Measurements from ENCODE around the gene MLNR. TPM values are rescaled to one million over a fixed set of nuclear protein-coding genes. Genes with fewer than 3 reads are reported as not detected.

Gene MLNR
- polyA plus RNA-seq, 1 of the 3 experiments (the other 2 are of a cell fraction): not detected

GRCh38 chr13:49238621-49239020 lies 18.5 kb downstream of the MLNR start (continued):
- TF ChIP-seq, protein P1, sequence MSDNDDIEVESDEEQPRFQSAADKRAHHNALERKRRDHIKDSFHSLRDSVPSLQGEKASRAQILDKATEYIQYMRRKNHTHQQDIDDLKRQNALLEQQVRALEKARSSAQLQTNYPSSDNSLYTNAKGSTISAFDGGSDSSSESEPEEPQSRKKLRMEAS (IDR thresholded peaks at IDR 0.05; ENCODE audit: low read depth): no peak
- TF ChIP-seq IRF3 (IDR thresholded peaks at IDR 0.05; ENCODE audit: low read depth, low read length) (no peak), GATA2 (CRISPR knock-in tag; IDR thresholded peaks at IDR 0.05) (no peak), MXI1 (IDR thresholded peaks at IDR 0.05; ENCODE audit: low read depth, low read length) (no peak), EZH2phosphoT487 (IDR thresholded peaks at IDR 0.05; ENCODE audit: borderline replicate concordance, low read depth) (no peak)

- Histone ChIP-seq H3K79me2 (ENCODE audit: insufficient read depth) (no peaks in the 10 kb centered on the region), H3K4me1 (ENCODE audit: control insufficient read depth in 1 of 2, insufficient read depth in 2 of 2, low read depth in 1 of 2, low read length in 1 of 2) (no peaks in the 10 kb centered on the region), H3K9ac (no peak overlapping the region), H3K4me2 (no peak overlapping the region), H3K27me3 (ENCODE audit: insufficient read depth) (no peaks in the 10 kb centered on the region), H2AFZ (ENCODE audit: low read depth) (no peak overlapping the region), H3K36me3 (replicated peaks in 1 of 2; ENCODE audit: control insufficient read depth in 1 of 2, insufficient read depth in 2 of 2, low read length in 1 of 2) (no peaks in the 10 kb centered on the region), H3K4me3 (ENCODE audit: low read depth in 2 of 2, low read length in 1 of 2) (no peak overlapping the region), H3K27ac (ENCODE audit: low read depth in 2 of 2, low read length in 1 of 2) (no peak overlapping the region), H4K20me1 (ENCODE audit: insufficient read depth) (no peaks in the 10 kb centered on the region), H3K9me2 (no peaks in the 10 kb centered on the region), H3F3A (replicated peaks; ENCODE audit: insufficient read depth) (no peaks in the 10 kb centered on the region), H3K9me3 (no peaks in the 10 kb centered on the region)
- ChIA-PET CTCF (interaction anchor here (0.6 to 1.7 kb wide), 15 partner anchors 9 to 367 kb away, joined by 3 to 13 read pairs (median 4); no protein-coding TSS in a partner anchor), POLR2A (no interaction called here)
- TF ChIP-seq, protein P2, sequence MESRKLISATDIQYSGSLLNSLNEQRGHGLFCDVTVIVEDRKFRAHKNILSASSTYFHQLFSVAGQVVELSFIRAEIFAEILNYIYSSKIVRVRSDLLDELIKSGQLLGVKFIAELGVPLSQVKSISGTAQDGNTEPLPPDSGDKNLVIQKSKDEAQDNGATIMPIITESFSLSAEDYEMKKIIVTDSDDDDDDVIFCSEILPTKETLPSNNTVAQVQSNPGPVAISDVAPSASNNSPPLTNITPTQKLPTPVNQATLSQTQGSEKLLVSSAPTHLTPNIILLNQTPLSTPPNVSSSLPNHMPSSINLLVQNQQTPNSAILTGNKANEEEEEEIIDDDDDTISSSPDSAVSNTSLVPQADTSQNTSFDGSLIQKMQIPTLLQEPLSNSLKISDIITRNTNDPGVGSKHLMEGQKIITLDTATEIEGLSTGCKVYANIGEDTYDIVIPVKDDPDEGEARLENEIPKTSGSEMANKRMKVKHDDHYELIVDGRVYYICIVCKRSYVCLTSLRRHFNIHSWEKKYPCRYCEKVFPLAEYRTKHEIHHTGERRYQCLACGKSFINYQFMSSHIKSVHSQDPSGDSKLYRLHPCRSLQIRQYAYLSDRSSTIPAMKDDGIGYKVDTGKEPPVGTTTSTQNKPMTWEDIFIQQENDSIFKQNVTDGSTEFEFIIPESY (IDR thresholded peaks at IDR 0.05; ENCODE audit: borderline replicate concordance, low read depth): no peak
- TF ChIP-seq SMC3 (IDR thresholded peaks at IDR 0.05; ENCODE audit: low read depth, low read length): peak; percentile 40
- peak; percentile 59 for TF ChIP-seq RAD21 (IDR thresholded peaks at IDR 0.05; ENCODE audit: low read length)
- TF ChIP-seq, protein P3, sequence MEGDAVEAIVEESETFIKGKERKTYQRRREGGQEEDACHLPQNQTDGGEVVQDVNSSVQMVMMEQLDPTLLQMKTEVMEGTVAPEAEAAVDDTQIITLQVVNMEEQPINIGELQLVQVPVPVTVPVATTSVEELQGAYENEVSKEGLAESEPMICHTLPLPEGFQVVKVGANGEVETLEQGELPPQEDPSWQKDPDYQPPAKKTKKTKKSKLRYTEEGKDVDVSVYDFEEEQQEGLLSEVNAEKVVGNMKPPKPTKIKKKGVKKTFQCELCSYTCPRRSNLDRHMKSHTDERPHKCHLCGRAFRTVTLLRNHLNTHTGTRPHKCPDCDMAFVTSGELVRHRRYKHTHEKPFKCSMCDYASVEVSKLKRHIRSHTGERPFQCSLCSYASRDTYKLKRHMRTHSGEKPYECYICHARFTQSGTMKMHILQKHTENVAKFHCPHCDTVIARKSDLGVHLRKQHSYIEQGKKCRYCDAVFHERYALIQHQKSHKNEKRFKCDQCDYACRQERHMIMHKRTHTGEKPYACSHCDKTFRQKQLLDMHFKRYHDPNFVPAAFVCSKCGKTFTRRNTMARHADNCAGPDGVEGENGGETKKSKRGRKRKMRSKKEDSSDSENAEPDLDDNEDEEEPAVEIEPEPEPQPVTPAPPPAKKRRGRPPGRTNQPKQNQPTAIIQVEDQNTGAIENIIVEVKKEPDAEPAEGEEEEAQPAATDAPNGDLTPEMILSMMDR (IDR thresholded peaks at IDR 0.05): peak; percentile 62
- no peak for TF ChIP-seq USF1 (IDR thresholded peaks at IDR 0.05; ENCODE audit: borderline replicate concordance, low read depth)
- WGBS (ENCODE audit: low lambda C conversion rate): 55% methylated on average over 4 of the region's 4 CpGs
- no peak for DNase-seq
Observed at GRCh38 chr13:49240017-49240416, 19.9 kb downstream of the MLNR start.
